ENCODE measurements around the gene TPP1.

TPP1 gene

GRCh38 chr11:6599449-6599848 lies 19.8 kb downstream of the TPP1 start:
- CTCF ChIA-PET: no interaction called here
- POLR2A ChIA-PET (ENCODE audit: low non-redundant PET): no interaction called here

GRCh38 chr11:6598555-6598954 lies 20.7 kb downstream of the TPP1 start:
- DNase-seq (ENCODE audit: low spot score): no peak
- ChIA-PET POLR2A (ENCODE audit: low non-redundant PET) (no interaction called here), CTCF (interaction anchor here (0.5 to 0.7 kb wide), 2 partner anchors 85 to 987 kb away, joined by 3 to 4 read pairs; partner anchors contain the start of gene MRPL17)
- no peak overlapping the region for H3K27ac ChIP-seq
- TF ChIP-seq, protein P1, sequence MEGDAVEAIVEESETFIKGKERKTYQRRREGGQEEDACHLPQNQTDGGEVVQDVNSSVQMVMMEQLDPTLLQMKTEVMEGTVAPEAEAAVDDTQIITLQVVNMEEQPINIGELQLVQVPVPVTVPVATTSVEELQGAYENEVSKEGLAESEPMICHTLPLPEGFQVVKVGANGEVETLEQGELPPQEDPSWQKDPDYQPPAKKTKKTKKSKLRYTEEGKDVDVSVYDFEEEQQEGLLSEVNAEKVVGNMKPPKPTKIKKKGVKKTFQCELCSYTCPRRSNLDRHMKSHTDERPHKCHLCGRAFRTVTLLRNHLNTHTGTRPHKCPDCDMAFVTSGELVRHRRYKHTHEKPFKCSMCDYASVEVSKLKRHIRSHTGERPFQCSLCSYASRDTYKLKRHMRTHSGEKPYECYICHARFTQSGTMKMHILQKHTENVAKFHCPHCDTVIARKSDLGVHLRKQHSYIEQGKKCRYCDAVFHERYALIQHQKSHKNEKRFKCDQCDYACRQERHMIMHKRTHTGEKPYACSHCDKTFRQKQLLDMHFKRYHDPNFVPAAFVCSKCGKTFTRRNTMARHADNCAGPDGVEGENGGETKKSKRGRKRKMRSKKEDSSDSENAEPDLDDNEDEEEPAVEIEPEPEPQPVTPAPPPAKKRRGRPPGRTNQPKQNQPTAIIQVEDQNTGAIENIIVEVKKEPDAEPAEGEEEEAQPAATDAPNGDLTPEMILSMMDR (conservative IDR thresholded peaks at IDR 0.05; ENCODE audit: low read depth): no peak

More at GRCh38 chr11:6599449-6599848, 19.8 kb downstream of the TPP1 start:
- DNase-seq (ENCODE audit: low spot score): no peak
- TF ChIP-seq, protein P1 (conservative IDR thresholded peaks at IDR 0.05; ENCODE audit: low read depth): no peak
- H3K27ac ChIP-seq: no peak overlapping the region

- no peak for DNase-seq (ENCODE audit: low spot score)
- no peak overlapping the region for H3K27ac ChIP-seq
- ChIA-PET CTCF (interaction anchor here (0.6 kb wide), 1 partner anchor 28 kb away, joined by 3 read pairs; no protein-coding TSS in a partner anchor), POLR2A (ENCODE audit: low non-redundant PET) (no interaction called here)
- TF ChIP-seq, protein P1 (conservative IDR thresholded peaks at IDR 0.05; ENCODE audit: low read depth): no peak
These were observed 22.9 kb downstream of the TPP1 start for GRCh38 chr11:6596239-6596877.

GRCh38 chr11:6594142-6594768 lies 25.0 kb downstream of the TPP1 start:
- no peak overlapping the region for H3K27ac ChIP-seq
- no peak for DNase-seq (ENCODE audit: low spot score)
- TF ChIP-seq, protein P1 (conservative IDR thresholded peaks at IDR 0.05; ENCODE audit: low read depth): no peak
- ChIA-PET POLR2A (ENCODE audit: low non-redundant PET) (no interaction called here), CTCF (interaction anchor here (0.6 to 0.7 kb wide), 3 partner anchors 28 to 306 kb away, joined by 3 to 6 read pairs (median 3); no protein-coding TSS in a partner anchor)

DNA sequence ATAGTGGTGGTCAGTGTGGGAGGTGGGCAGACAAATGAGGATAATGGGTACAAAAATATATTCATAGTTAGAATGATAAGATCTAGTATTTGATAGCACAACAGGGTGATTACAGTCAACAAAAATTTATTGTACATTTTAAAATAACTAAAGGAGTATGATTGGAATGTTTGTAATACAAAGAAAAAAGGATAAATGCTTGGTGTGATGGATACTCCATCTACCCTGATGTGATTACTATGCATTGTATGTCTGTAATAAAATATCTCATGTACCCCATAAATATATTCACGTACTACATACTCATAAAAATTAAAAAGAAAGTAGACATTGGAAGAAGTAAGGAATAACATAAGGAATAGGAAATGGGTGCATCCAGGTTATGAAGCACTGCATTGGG lies 31.2 kb downstream of the TPP1 start:
- no peak for DNase-seq (ENCODE audit: low spot score)
- ChIA-PET POLR2A (ENCODE audit: low non-redundant PET) (no interaction called here), CTCF (interaction anchor here (1.2 kb wide), 1 partner anchor 57 kb away, joined by 4 read pairs; no protein-coding TSS in a partner anchor)
- TF ChIP-seq, protein P1 (conservative IDR thresholded peaks at IDR 0.05; ENCODE audit: low read depth): no peak
- H3K27ac ChIP-seq: no peak overlapping the region

DNA sequence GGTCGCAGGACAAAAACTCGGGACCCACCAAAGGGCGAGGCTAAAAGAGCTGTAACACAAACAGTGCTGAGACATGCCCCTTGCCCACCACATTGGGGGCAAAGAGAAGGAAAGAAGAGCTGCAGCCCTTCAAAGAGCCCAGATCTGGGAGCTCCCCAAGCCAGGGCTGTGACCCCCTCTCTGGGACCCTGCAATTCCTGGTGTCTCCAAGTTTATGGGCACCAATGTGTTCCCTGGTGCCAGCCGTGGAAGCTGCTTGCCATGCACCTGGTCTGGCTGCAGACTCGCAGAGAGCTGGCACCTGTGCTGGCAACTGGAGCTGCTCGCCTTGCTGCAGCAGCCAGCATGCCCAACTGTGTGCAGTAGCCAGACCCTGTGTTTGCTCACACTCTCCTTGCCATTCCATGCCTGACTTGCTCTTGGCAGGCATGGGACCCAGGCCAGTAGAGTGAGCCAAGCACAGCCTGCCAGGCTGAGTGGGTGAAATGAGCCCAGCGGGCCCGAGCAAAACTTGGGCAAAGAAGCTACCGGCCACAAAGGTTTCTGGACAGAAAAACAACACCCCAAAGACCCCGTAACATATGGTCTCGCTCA lies 31.8 kb downstream of the TPP1 start:
- DNase-seq (ENCODE audit: low spot score): no peak
- TF ChIP-seq, protein P1 (conservative IDR thresholded peaks at IDR 0.05; ENCODE audit: low read depth): no peak
- POLR2A ChIA-PET (ENCODE audit: low non-redundant PET): no interaction called here
- CTCF ChIA-PET: interaction anchor here (1.2 kb wide), 1 partner anchor 56 kb away, joined by 4 read pairs; no protein-coding TSS in a partner anchor
- no peak overlapping the region for H3K27ac ChIP-seq

Measured in RWPE1 (cell line).